GM21825 (cell line): ENCODE data around the gene SLC5A2.
"Not testable (repeated sequence)": the region's sequence is repeated elsewhere in the genome, so short reads cannot be mapped to it uniquely, and the experiment has no call there.

Experiments
- ATAC-seq: cut with Tn5 transposase; IDR thresholded peaks from one replicate; pipeline ENCODE4 v1.9.1; 2021; ENCODE audit warnings: mild to moderate bottlenecking, moderate library complexity; ENCODE audit not compliant: unreplicated experiment

The SLC5A2 gene

DNA sequence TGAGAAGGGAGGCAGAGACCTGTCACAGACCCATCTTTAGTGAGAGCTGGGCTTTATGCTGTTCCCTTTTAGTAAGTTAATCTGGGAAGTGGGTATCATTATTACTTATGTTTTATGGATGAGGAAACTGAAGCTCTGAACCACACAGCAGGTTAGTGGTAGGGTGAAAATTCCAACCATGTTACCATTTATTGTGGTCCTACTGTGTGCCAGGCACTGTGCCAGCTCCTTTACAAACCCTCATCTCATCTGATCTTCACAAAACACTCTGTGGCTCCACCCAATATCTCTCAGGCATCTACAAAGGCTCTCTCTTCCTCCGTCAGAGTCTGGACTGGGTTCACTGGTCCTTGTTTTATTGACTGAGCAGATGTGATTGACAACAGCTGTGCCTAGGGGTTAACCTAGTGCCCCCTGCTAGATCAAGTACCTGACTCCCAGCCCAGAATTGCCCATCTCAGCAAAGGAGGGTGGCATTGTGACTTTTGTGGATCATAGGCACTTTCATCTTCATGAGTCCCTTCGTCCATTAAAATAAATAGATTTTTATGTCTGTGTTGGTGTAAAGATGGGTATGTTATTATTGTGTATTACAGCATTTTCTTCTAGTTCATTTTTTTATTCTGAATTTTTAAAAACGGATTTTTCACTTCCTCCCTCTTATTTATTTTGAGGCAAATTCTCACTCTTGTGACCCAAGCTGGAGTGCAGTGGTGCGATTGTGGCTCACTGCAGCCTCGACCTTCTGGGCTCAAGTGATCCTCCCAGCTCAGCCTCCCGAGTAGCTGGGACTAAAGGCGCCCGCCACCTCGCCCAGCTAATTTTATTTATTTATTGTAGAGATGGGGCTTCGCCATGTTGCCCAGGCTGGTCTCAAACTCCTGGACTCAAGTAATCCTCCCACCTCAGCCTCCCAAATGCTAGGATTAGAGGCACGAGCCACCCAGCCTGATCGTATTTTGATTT, 7.9 kb upstream of the SLC5A2 start:
- no peak for ATAC-seq

DNA sequence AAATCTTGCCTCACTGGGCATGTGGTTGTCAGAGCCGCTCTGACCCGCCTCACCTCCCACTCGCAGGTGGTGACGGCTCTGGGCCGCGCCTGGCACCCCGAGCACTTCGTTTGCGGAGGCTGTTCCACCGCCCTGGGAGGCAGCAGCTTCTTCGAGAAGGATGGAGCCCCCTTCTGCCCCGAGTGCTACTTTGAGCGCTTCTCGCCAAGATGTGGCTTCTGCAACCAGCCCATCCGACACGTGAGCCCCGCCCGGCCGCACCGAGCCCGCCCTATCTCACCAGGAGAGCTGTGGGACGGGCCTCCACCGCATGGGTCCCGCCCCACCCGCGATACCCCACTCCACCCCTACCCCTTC, 7.0 kb upstream of the SLC5A2 start:
- no peak for ATAC-seq

DNA sequence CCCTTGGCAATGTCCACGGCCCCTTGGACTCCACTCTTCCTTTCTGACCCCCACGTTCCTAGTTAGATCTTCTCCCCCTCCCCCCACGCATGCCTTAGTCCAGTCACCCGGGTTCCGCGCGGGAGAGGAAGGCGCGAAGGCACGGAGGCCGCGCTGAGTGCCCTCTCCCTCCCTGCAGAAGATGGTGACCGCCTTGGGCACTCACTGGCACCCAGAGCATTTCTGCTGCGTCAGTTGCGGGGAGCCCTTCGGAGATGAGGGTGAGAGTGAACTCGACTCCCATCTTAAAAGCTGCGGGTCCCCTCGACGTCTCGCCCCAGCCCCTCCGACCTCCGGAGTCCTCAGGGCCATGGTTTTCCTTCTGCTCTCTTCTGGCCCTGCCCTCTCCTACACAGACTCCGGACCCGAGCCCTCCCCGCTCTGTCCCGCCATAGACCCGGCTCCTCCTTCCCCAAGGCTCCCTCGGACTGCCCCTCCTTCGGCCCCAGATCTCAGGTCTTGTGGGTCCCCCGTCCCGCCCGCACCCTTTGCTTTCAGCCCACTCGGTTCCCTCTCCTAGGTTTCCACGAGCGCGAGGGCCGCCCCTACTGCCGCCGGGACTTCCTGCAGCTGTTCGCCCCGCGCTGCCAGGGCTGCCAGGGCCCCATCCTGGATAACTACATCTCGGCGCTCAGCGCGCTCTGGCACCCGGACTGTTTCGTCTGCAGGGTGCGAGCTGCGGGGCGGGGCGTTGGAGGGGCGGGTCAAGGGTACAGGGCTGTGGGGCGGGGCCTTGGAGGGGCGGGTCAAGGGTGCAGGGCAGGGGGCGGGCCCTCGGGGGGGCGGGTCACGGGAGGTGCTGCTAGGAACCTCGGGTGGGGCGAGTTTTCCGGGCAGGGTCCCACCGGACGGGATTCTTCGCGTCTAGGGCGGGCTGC, 6.4 kb upstream of the SLC5A2 start:
- peak; percentile 77 for ATAC-seq

DNA sequence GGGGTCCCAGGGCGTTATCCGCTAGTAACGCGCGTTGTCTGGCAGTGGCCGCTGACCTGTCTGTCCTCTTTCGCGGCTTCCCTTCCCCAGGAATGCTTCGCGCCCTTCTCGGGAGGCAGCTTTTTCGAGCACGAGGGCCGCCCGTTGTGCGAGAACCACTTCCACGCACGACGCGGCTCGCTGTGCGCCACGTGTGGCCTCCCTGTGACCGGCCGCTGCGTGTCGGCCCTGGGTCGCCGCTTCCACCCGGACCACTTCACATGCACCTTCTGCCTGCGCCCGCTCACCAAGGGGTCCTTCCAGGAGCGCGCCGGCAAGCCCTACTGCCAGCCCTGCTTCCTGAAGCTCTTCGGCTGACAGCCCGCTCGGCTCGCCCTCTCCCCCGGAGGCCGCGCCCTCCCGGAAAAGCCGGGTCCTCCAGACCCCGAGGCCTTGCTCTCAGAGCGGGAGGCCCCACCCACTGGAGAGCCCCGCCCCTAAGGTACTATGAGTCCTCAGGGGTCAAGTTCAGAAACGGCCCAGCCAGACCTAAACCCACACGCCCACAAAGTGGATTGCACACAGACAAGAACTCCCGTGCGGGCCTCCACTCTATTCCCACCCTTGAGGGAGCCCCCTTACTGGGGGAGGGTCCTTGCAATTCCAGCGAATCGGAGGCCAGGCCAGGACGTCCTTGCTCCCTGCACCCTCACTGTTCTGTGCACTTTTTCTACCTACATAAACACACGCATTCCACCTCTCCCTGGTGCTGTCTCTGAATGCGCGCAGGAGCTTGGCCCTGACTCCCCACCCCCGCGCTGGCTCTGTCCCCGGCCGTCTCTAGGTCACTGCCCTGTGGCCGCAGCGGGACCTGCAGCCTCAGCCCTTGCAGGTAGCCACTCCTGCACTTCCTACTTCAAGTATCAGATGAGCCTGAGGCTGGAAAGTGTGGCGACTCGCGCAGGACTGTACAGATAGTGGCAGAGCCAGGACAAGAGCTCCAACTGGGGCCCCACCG, 5.4 kb upstream of the SLC5A2 start:
- no peak for ATAC-seq

DNA sequence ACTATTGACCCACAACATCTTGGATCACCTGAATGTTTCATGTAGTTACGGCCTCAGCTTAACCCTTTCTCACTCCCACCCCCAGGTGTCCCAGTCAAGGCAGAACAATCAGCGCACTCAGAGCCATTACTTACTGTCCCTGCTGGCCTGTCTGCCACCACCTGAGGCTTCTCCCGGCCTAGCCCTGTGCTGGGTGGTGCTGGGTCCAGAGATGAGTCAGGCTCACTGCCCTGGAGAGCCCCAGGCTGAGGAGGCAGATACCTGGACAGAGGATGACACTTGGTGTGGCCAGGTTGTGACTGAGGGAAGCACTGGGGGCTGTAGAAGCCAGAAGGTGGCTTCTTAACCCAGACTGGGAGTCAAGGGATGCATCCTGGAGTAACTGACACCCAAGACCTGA, 4.0 kb upstream of the SLC5A2 start:
- ATAC-seq: no peak

DNA sequence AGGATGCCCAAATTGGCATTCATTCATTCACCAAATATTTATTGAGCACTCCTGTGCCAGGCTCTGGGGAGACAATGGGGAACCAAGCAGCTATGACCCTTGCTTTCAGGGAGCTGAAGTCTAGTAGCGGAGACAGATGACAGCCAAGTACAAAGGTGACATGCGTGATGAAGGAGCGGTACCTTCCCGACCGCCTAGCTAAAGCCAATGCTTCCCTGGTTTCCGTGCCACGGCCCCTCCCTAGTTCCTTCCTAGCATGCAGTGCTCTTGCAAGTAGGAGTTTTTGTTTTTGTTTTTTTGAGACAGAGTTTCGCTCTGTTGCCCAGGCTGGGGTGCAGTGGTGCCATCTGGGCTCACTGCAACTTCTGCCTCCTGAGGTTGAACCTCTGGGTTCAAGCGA, 3.2 kb upstream of the SLC5A2 start:
- ATAC-seq: no peak

DNA sequence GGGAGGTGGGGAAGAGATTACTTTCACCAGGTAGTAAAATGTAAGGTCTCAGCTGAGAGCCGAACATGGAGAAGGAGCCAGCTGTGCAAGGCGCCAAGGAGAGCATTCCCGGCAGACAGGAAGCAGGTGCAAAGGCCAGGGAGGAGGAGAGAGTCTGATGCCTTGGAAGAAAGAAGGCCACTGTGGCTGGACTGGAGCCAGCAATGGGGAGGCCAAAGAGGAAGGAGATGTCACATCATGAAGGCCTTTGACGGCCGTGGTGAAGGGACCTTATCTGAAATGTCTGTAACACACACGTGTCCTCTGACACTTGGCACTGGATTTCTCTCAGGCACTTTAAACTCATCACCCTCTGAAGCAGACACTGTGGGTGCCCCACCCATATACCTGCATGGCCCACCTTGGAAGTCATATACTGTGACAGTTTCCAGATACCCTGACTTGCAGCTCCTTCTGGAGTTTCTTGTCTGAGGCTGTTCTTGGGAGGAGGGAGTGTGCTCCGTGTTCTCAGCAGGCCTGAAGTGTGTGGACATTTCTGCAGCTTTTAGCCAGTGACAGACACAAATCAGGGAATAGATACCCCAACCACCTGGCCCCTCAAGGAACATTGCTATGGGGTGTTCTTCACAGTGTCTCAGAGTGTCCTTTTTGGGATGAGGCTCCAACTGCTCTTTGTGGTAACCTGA, 1.9 kb upstream of the SLC5A2 start:
- no peak for ATAC-seq

DNA sequence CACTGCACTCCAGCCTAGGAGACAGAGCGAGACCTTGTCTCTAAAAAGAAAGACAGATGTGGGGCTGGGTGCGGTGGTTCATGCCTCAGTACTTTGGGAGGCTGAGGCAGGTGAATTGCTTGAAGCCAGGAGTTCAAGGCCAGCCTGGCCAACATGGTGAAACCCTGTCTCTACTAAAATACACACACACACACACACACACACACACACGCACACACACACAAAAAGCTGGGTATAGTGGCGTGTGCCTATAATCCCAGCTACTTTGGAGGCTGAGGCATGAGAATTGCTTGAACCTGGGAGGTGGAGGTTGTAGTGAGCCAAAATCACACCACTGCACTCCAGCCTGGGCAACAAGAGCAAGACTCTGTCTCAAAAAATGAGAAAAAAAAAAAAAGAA, 1.1 kb downstream of the SLC5A2 start:
- ATAC-seq: not testable (repeated sequence)

DNA sequence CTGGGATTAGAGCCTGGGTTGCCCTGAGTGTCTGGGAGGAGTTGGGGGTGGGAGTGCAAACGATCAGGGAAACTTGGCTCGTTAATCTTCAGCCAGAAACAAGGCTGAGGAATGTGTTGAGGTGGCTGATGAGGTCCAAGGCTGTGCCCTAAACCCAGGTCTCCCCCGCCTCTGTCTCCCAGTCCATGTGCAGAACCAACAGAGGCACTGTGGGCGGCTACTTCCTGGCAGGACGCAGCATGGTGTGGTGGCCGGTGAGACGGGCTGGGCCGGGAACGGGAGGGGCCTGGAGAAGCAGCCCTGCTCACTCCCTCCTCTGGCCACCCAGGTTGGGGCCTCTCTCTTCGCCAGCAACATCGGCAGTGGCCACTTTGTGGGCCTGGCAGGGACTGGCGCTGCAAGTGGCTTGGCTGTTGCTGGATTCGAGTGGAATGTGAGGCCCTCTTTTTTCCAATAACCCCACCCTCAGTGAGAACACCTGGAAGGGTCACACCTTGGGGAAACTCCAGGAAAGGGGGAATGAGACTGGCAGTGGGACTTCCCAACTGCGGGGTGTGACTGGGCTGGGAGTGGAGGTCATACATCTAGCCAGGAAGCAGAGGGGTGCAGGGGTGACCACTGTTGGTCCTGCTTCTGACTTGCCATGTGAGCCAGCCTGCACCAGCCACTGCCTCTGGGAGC, 1.7 kb downstream of the SLC5A2 start:
- ATAC-seq: no peak

DNA sequence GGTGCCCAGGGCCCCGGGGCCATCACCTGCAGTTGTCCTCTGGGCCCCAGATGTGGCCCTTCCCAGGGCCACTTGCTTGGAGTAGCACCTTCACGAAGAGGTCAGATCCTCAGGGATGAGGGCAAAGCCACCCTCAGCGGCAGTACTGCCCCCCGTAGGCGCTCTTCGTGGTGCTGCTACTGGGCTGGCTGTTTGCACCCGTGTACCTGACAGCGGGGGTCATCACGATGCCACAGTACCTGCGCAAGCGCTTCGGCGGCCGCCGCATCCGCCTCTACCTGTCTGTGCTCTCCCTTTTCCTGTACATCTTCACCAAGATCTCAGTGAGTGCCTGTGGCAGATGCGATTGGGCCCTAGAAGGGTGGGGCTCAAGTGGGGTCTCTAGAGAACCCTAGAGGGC, 2.6 kb downstream of the SLC5A2 start:
- no peak for ATAC-seq

DNA sequence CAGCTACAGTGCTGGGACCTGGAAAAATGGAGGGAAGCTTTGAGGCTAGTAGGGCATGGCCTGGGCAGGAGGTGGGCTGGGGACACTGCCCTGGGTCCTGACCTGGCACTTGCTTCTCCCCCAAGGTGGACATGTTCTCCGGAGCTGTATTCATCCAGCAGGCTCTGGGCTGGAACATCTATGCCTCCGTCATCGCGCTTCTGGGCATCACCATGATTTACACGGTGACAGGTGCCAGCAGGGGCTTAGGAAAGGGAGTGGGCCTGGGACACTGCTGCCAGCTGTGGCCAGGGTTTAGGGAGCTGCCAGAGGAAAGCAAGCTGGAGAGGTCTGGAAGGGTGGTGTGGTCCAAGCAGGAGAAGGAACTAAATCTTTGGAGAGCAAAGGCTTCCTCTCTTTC, 3.1 kb downstream of the SLC5A2 start:
- no peak for ATAC-seq

DNA sequence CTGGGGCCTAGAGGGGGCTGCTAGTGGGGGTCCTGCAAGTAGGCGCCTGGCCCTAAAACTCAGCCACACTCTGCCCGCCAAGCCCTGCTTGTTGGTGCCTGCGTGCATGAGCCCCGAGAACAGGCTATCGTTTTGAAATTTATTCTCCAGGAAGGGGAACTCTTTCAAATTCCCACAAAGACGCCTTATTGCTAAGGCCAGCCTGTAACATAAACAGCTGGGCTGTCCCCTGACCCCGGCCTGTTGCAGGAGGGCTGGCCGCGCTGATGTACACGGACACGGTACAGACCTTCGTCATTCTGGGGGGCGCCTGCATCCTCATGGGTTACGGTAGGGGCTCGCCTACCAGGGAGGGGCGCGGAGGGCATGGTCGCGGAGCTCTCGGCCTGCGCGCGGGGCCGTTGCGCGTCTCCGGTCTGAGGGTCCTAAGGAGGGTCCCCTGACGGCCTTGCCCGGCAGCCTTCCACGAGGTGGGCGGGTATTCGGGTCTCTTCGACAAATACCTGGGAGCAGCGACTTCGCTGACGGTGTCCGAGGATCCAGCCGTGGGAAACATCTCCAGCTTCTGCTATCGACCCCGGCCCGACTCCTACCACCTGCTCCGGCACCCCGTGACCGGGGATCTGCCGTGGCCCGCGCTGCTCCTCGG, 4.3 kb downstream of the SLC5A2 start:
- ATAC-seq: no peak

DNA sequence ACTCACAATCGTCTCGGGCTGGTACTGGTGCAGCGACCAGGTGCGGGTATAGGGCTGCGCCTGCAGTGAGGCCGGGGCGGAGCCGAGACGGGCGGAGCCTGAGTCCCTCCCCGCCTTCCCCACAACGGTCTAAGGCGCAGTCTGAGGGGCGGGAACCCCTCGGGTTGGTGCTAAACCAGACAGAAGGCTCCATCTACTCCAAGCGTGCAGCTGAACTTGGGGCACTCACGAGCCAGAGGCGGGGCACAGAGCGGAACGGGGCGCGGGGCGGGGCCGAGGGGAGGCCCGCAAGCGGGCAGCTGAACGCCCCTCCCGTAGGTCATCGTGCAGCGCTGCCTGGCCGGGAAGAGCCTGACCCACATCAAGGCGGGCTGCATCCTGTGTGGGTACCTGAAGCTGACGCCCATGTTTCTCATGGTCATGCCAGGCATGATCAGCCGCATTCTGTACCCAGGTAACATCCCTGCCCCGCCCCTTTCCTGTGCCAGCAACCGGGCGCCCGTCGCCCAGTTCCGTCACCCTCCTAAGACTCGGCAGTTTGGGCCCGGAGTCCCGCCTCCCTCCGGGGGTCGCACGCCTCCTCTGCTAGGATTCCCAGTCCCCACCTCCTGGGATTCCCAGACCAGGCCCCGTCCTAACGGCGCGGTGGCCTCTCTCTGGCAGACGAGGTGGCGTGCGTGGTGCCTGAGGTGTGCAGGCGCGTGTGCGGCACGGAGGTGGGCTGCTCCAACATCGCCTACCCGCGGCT, 5.0 kb downstream of the SLC5A2 start:
- ATAC-seq: peak; percentile 82

DNA sequence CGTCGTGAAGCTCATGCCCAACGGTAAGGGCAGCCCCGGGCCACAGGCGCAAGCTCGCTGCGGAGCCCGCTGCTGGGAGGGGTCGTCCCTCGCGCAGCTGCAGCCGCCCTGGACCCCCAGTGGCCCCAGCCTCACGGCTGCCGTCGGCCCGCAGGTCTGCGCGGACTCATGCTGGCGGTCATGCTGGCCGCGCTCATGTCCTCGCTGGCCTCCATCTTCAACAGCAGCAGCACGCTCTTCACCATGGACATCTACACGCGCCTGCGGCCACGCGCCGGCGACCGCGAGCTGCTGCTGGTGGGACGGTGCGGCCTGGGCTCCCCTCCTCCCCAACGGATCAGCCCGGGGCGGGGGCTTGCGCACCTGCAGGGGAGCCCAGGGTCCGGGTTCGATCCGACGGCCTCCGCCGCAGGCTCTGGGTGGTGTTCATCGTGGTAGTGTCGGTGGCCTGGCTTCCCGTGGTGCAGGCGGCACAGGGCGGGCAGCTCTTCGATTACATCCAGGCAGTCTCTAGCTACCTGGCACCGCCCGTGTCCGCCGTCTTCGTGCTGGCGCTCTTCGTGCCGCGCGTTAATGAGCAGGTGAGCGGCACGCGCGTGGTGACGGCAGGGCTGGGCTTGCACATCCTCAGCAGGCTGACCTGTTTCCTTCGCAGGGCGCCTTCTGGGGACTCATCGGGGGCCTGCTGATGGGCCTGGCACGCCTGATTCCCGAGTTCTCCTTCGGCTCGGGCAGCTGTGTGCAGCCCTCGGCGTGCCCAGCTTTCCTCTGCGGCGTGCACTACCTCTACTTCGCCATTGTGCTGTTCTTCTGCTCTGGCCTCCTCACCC, 5.8 kb downstream of the SLC5A2 start:
- no peak for ATAC-seq

DNA sequence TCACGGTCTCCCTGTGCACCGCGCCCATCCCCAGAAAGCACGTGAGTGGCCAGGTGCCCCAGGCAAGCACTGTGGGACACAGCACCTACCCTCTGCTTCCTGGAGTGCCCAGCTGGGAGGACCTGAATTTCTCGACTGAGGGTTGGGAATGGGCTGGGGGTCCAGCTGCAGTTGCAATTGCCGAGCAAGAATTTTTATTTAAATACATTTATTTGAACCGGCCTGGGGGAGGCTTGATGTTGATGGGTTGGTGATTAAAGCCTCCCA, 6.3 kb downstream of the SLC5A2 start:
- ATAC-seq: no peak

DNA sequence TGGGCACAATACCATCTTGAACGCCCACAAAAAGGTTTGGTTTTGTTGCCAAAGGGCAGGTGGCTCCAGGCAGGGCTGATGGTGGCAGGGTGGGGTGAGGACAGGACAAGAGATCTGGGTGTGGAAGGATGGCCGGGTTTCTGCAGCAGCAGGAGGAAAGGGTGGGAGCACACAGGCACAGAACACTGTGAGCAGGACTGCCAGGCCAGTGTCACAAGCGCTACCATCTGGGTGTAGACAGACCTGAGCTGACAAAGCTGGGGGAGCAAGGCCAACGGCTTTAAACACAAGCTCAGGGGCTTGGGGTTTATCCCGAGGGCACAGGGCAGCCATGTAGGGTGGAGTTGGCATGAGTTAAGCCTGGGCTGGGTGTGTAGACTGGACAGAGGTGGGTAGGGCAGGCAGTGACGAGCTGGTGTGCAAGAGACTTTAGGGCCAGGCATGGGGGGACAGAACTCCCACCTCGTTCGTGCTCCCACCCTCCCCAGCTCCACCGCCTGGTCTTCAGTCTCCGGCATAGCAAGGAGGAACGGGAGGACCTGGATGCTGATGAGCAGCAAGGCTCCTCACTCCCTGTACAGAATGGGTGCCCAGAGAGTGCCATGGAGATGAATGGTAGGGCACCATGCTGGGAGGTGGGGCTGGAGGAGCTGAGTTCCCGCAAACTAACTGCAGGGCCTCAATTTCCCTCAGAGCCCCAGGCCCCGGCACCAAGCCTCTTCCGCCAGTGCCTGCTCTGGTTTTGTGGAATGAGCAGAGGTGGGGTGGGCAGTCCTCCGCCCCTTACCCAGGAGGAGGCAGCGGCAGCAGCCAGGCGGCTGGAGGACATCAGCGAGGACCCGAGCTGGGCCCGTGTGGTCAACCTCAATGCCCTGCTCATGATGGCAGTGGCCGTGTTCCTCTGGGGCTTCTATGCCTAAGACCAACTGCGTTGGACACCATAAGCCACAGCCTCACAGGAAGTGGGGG, 7.0 kb downstream of the SLC5A2 start:
- no peak for ATAC-seq
